GM21447 (cell line): ENCODE results near the gene CDK11B.
A peak's percentile ranks its signal among the peaks of the same experiment; 100 is the strongest.

Experiments used
- ATAC-seq: cut with Tn5 transposase; IDR thresholded peaks from one replicate; pipeline ENCODE4 v1.9.1; 2021; ENCODE audit not compliant: unreplicated experiment

CDK11B gene

GRCh38 chr1:1617516-1617915 is 41.3 kb downstream of the CDK11B start:
- ATAC-seq: no peak

GRCh38 chr1:1616838-1617237 is 42.0 kb downstream of the CDK11B start:
- no peak for ATAC-seq

GRCh38 chr1:1616045-1616790 is 42.6 kb downstream of the CDK11B start:
- ATAC-seq: peak; percentile 21

GRCh38 chr1:1615256-1616044 is 43.4 kb downstream of the CDK11B start, which contains the start of gene MIB2:
TSS of gene MIB2 (plus strand) at chr1:1615500. CDS start at chr1:1623453, 7,953 bp downstream.
- ATAC-seq: peak; percentile 79

GRCh38 chr1:1614954-1615255 is 43.9 kb downstream of the CDK11B start:
- no peak for ATAC-seq

GRCh38 chr1:1614204-1614953 is 44.4 kb downstream of the CDK11B start:
- no peak for ATAC-seq

GRCh38 chr1:1613509-1614082 is 45.2 kb downstream of the CDK11B start:
- no peak for ATAC-seq

GRCh38 chr1:1612104-1612400 is 46.8 kb downstream of the CDK11B start:
- ATAC-seq: no peak

- ATAC-seq: no peak
Observed at GRCh38 chr1:1610796-1611195, 48.0 kb downstream of the CDK11B start.

- no peak for ATAC-seq
Observed at GRCh38 chr1:1609822-1610485, 48.9 kb downstream of the CDK11B start.

GRCh38 chr1:1606232-1606631 is 52.6 kb downstream of the CDK11B start:
- ATAC-seq: no peak

GRCh38 chr1:1605724-1606123 is 53.1 kb downstream of the CDK11B start:
- ATAC-seq: no peak

GRCh38 chr1:1605034-1605591 is 53.7 kb downstream of the CDK11B start:
- ATAC-seq: no peak

- no peak for ATAC-seq
Observed at GRCh38 chr1:1604374-1605033, 54.3 kb downstream of the CDK11B start.

- no peak for ATAC-seq
Observed at GRCh38 chr1:1603671-1604373, 55.0 kb downstream of the CDK11B start.

GRCh38 chr1:1602968-1603506 is 55.8 kb downstream of the CDK11B start:
- ATAC-seq: no peak

GRCh38 chr1:1602304-1602967 is 56.4 kb downstream of the CDK11B start:
- ATAC-seq: no peak

- no peak for ATAC-seq
Observed at GRCh38 chr1:1601564-1602303, 57.1 kb downstream of the CDK11B start.
